Neuronal stem cell (in vitro differentiated cells): ENCODE data around the gene RIT2.

ENCODE experiments used
- DNase-seq: peaks from one replicate; pipeline ENCODE4 v3.0.0-alpha.2; 2013; ENCODE audit warnings: low spot score
- H2AFZ ChIP-seq: one replicate; pipeline ENCODE4 v1.6.1; 2013; ENCODE audit warnings: mild to moderate bottlenecking, low read length, inconsistent platforms
- H2AK5ac ChIP-seq: 2 replicates; pipeline ENCODE4 v1.6.1; 2013; ENCODE audit warnings: low read depth, mild to moderate bottlenecking, inconsistent platforms, low read length, moderate library complexity, mixed read lengths
- H2BK120ac ChIP-seq: 2 replicates; pipeline ENCODE4 v1.6.1; 2013; ENCODE audit warnings: low read depth, mild to moderate bottlenecking, inconsistent platforms, low read length, moderate library complexity, mixed read lengths
- H2BK12ac ChIP-seq: one replicate; pipeline ENCODE4 v1.6.1; 2013; ENCODE audit warnings: low read length, inconsistent platforms
- H2BK15ac ChIP-seq: 2 replicates; pipeline ENCODE4 v1.6.1; 2013; ENCODE audit warnings: mild to moderate bottlenecking, low read length, inconsistent platforms, mixed read lengths
- H2BK5ac ChIP-seq: one replicate; pipeline ENCODE4 v1.6.1; 2013; ENCODE audit warnings: inconsistent platforms, mild to moderate bottlenecking, low read length, moderate library complexity
- H3K14ac ChIP-seq: one replicate; pipeline ENCODE4 v1.6.1; 2013; ENCODE audit warnings: low read length, inconsistent platforms
- H3K18ac ChIP-seq: 2 replicates; pipeline ENCODE4 v1.6.1; 2013; ENCODE audit warnings: low read length, inconsistent platforms
- H3K23ac ChIP-seq: 2 replicates; pipeline ENCODE4 v1.6.1; 2013; ENCODE audit warnings: low read depth, mild to moderate bottlenecking, mixed read lengths, low read length, inconsistent platforms; ENCODE audit not compliant: poor library complexity
- H3K27ac ChIP-seq: replicated peaks from 3 replicates; pipeline ENCODE4 v1.5.1; 2013; ENCODE audit warnings: low read length, inconsistent platforms
- H3K27me3 ChIP-seq, 3 experiments: 2 replicates each; pipeline ENCODE4 v1.6.1; 2013; ENCODE audit warnings: low read length in 3 of 3, mild to moderate bottlenecking in 2 of 3, inconsistent platforms in 1 of 3, low read depth in 1 of 3, mixed read lengths in 1 of 3, moderate library complexity in 1 of 3; ENCODE audit not compliant: control insufficient read depth in 3 of 3, insufficient read depth in 3 of 3
- H3K36me3 ChIP-seq, 2 donors: replicated peaks in 1 of 2; 2 replicates each; pipeline ENCODE4 v1.6.1; 2013; ENCODE audit warnings: low read length in 2 of 2; ENCODE audit not compliant: control insufficient read depth in 2 of 2, insufficient read depth in 2 of 2
- H3K4ac ChIP-seq: 2 replicates; pipeline ENCODE4 v1.6.1; 2013; ENCODE audit warnings: inconsistent platforms, mild to moderate bottlenecking, low read length, moderate library complexity
- H3K4me1 ChIP-seq, 2 donors: 1 replicate in 1 of 2; 2 replicates in 1 of 2; pipeline ENCODE4 v1.6.1; 2013; ENCODE audit warnings: low read length in 2 of 2, low read depth in 1 of 2; ENCODE audit not compliant: control insufficient read depth in 2 of 2, insufficient read depth in 1 of 2
- H3K4me2 ChIP-seq: one replicate; pipeline ENCODE4 v1.6.1; 2013; ENCODE audit warnings: mild to moderate bottlenecking, low read length, inconsistent platforms; ENCODE audit not compliant: insufficient read depth, poor library complexity, severe bottlenecking
- H3K4me3 ChIP-seq, 2 donors: 2 replicates each; pipeline ENCODE4 v1.5.1; 2013; ENCODE audit warnings: low read length in 2 of 2, mild to moderate bottlenecking in 2 of 2, inconsistent platforms in 1 of 2, moderate library complexity in 1 of 2
- H3K79me1 ChIP-seq: one replicate; pipeline ENCODE4 v1.6.1; 2013; ENCODE audit warnings: low read depth, mild to moderate bottlenecking, inconsistent platforms, low read length, moderate library complexity
- H3K9ac ChIP-seq: one replicate; pipeline ENCODE4 v1.6.1; 2013; ENCODE audit warnings: mild to moderate bottlenecking, low read depth, low read length, inconsistent platforms; ENCODE audit not compliant: poor library complexity
- H3K9me3 ChIP-seq, 2 donors: replicated peaks in 1 of 2; 2 replicates each; pipeline versions ENCODE3 to v1.6.1; 2013; ENCODE audit warnings: low read length in 2 of 2, mild to moderate bottlenecking in 2 of 2, inconsistent platforms in 1 of 2, low read depth in 1 of 2, mixed read lengths in 1 of 2, moderate library complexity in 1 of 2; ENCODE audit not compliant: control insufficient read depth in 2 of 2, insufficient read depth in 1 of 2
- H4K8ac ChIP-seq: one replicate; pipeline ENCODE4 v1.6.1; 2013; ENCODE audit warnings: low read depth, mild to moderate bottlenecking, inconsistent platforms, low read length, moderate library complexity
- H4K91ac ChIP-seq: one replicate; pipeline ENCODE4 v1.6.1; 2013; ENCODE audit warnings: low read length, low read depth, mild to moderate bottlenecking, inconsistent platforms; ENCODE audit not compliant: poor library complexity
- WGBS, 2 donors: extraction: QIAGEN DNeasy Blood & Tissue Kit; methylation state at CpG; one replicate each; pipeline ENCODE4 v1.1.7; 2013; ENCODE audit warnings: missing lambda C conversion rate in 2 of 2, mixed read lengths in 1 of 2; ENCODE audit not compliant: insufficient read length in 2 of 2, insufficient replicate concordance in 1 of 2; ENCODE audit errors: extremely low coverage in 2 of 2; 5-methylcytosine and 5-hydroxymethylcytosine counted together

The RIT2 gene

GRCh38 chr18:42958353-42958752 is 157.1 kb downstream of the RIT2 start:
- no peak overlapping the region for H3K18ac ChIP-seq
- DNase-seq, result no peak
- H2AFZ ChIP-seq, result no peak overlapping the region
- H3K27me3 ChIP-seq, result no peaks in the 10 kb centered on the region
- H3K4me3 ChIP-seq, result no peak overlapping the region
- no peaks in the 10 kb centered on the region for H3K4me1 ChIP-seq
- WGBS, 2 donors, result no CpG with 5 or more reads among the region's 4 CpGs
- H2BK15ac ChIP-seq, result no peak overlapping the region
- H3K9ac ChIP-seq, result no peak overlapping the region
- no peak overlapping the region for H3K27ac ChIP-seq
- H3K14ac ChIP-seq, result no peak overlapping the region
- no peak overlapping the region for H3K4ac ChIP-seq
- no peaks in the 10 kb centered on the region for H3K36me3 ChIP-seq
- no peaks in the 10 kb centered on the region for H3K79me1 ChIP-seq
- no peak overlapping the region for H2BK5ac ChIP-seq
- no peak overlapping the region for H2AK5ac ChIP-seq
- no peak overlapping the region for H4K8ac ChIP-seq
- H3K9me3 ChIP-seq, result no peaks in the 10 kb centered on the region
- H3K4me2 ChIP-seq, result no peak overlapping the region
- no peak overlapping the region for H4K91ac ChIP-seq
- no peak overlapping the region for H2BK120ac ChIP-seq
- H2BK12ac ChIP-seq, result no peak overlapping the region
- no peak overlapping the region for H3K23ac ChIP-seq

GRCh38 chr18:42956287-42956686 is 159.2 kb downstream of the RIT2 start:
- H3K27ac ChIP-seq, result no peak overlapping the region
- no peak overlapping the region for H4K91ac ChIP-seq
- no peaks in the 10 kb centered on the region for H3K4me1 ChIP-seq
- no peak overlapping the region for H3K4ac ChIP-seq
- H2BK12ac ChIP-seq, result no peak overlapping the region
- no peak overlapping the region for H3K4me2 ChIP-seq
- no peaks in the 10 kb centered on the region for H3K27me3 ChIP-seq
- H3K79me1 ChIP-seq, result no peaks in the 10 kb centered on the region
- no peak overlapping the region for H3K23ac ChIP-seq
- no peak overlapping the region for H3K4me3 ChIP-seq
- H2AK5ac ChIP-seq, result no peak overlapping the region
- H2BK5ac ChIP-seq, result no peak overlapping the region
- DNase-seq, result no peak
- no peak overlapping the region for H3K9ac ChIP-seq
- no peak overlapping the region for H3K14ac ChIP-seq
- no CpG with 5 or more reads among the region's 3 CpGs for WGBS, 2 donors
- H2BK15ac ChIP-seq, result no peak overlapping the region
- H2AFZ ChIP-seq, result no peak overlapping the region
- H3K9me3 ChIP-seq, result no peaks in the 10 kb centered on the region
- H2BK120ac ChIP-seq, result no peak overlapping the region
- H4K8ac ChIP-seq, result no peak overlapping the region
- no peak overlapping the region for H3K18ac ChIP-seq
- H3K36me3 ChIP-seq, result no peaks in the 10 kb centered on the region

- no peaks in the 10 kb centered on the region for H3K9me3 ChIP-seq
- H2BK5ac ChIP-seq, result no peak overlapping the region
- no peak overlapping the region for H2BK12ac ChIP-seq
- H2AFZ ChIP-seq, result no peak overlapping the region
- H3K4ac ChIP-seq, result no peak overlapping the region
- no peaks in the 10 kb centered on the region for H3K79me1 ChIP-seq
- H3K4me1 ChIP-seq, result no peaks in the 10 kb centered on the region
- H2BK120ac ChIP-seq, result no peak overlapping the region
- no peak overlapping the region for H3K9ac ChIP-seq
- no peak overlapping the region for H4K91ac ChIP-seq
- DNase-seq, result no peak
- no peak overlapping the region for H2AK5ac ChIP-seq
- H3K27me3 ChIP-seq, result no peaks in the 10 kb centered on the region
- no peak overlapping the region for H3K23ac ChIP-seq
- no peak overlapping the region for H2BK15ac ChIP-seq
- WGBS, 2 donors, result no CpG with 5 or more reads among the region's 1 CpG
- no peak overlapping the region for H4K8ac ChIP-seq
- no peak overlapping the region for H3K18ac ChIP-seq
- H3K36me3 ChIP-seq, result no peaks in the 10 kb centered on the region
- H3K14ac ChIP-seq, result no peak overlapping the region
- H3K4me3 ChIP-seq, result no peak overlapping the region
- no peak overlapping the region for H3K27ac ChIP-seq
- no peak overlapping the region for H3K4me2 ChIP-seq
These were observed 160.6 kb downstream of the RIT2 start for GRCh38 chr18:42954887-42955286.

GRCh38 chr18:42953306-42953705 is 162.2 kb downstream of the RIT2 start:
- no peak overlapping the region for H2AK5ac ChIP-seq
- H3K27ac ChIP-seq, result no peak overlapping the region
- no peak overlapping the region for H3K14ac ChIP-seq
- H2BK12ac ChIP-seq, result no peak overlapping the region
- H3K23ac ChIP-seq, result no peak overlapping the region
- H3K9ac ChIP-seq, result no peak overlapping the region
- H2AFZ ChIP-seq, result no peak overlapping the region
- H3K4me1 ChIP-seq, result no peaks in the 10 kb centered on the region
- no peaks in the 10 kb centered on the region for H3K9me3 ChIP-seq
- H3K27me3 ChIP-seq, result no peaks in the 10 kb centered on the region
- H3K4ac ChIP-seq, result no peak overlapping the region
- no peak overlapping the region for H3K18ac ChIP-seq
- no peaks in the 10 kb centered on the region for H3K36me3 ChIP-seq
- H4K8ac ChIP-seq, result no peak overlapping the region
- H2BK120ac ChIP-seq, result no peak overlapping the region
- H3K4me2 ChIP-seq, result no peak overlapping the region
- no peak overlapping the region for H3K4me3 ChIP-seq
- no CpG with 5 or more reads among the region's 1 CpG for WGBS, 2 donors
- no peak overlapping the region for H2BK15ac ChIP-seq
- no peak overlapping the region for H2BK5ac ChIP-seq
- H4K91ac ChIP-seq, result no peak overlapping the region
- no peak for DNase-seq
- H3K79me1 ChIP-seq, result no peaks in the 10 kb centered on the region
